ENCODE results near the gene CPLANE2.
A peak's percentile ranks its signal among the peaks of the same experiment; 100 is the strongest.
"Not testable (repeated sequence)": the region's sequence is repeated elsewhere in the genome, so short reads cannot be mapped to it uniquely, and the experiment has no call there.

CPLANE2 gene

GRCh38 chr1:16229976-16230740 lies 6.8 kb downstream of the CPLANE2 start:
- DNase-seq = no peak

GRCh38 chr1:16226490-16227179 lies 10.3 kb downstream of the CPLANE2 start:
- no peak for DNase-seq

- no peak for DNase-seq
Measured at GRCh38 chr1:16226129-16226489, 10.9 kb downstream of the CPLANE2 start.

- DNase-seq = no peak
Measured at GRCh38 chr1:16224472-16224871, 12.5 kb downstream of the CPLANE2 start.

- DNase-seq = not testable (repeated sequence)
Measured at GRCh38 chr1:16222716-16223115, 14.3 kb downstream of the CPLANE2 start.

GRCh38 chr1:16221499-16221898 lies 15.5 kb downstream of the CPLANE2 start:
- DNase-seq = no peak

GRCh38 chr1:16219968-16220500 lies 16.9 kb downstream of the CPLANE2 start:
- DNase-seq = no peak

- no peak for DNase-seq
Measured at GRCh38 chr1:16218674-16219071, 18.3 kb downstream of the CPLANE2 start.

- no peak for DNase-seq
Measured at GRCh38 chr1:16218014-16218673, 18.8 kb downstream of the CPLANE2 start.

GRCh38 chr1:16217061-16217785 lies 19.8 kb downstream of the CPLANE2 start:
- peak; percentile 96 for DNase-seq

- peak; percentile 77 for DNase-seq
Measured at GRCh38 chr1:16215882-16216753, 20.9 kb downstream of the CPLANE2 start.

- DNase-seq = not testable (repeated sequence)
Measured at GRCh38 chr1:16215240-16215639, 21.7 kb downstream of the CPLANE2 start.

- not testable (repeated sequence) for DNase-seq
Measured at GRCh38 chr1:16213544-16213943, 23.4 kb downstream of the CPLANE2 start.

GRCh38 chr1:16213013-16213412 lies 24.0 kb downstream of the CPLANE2 start:
- DNase-seq = no peak

GRCh38 chr1:16212251-16212961 lies 24.6 kb downstream of the CPLANE2 start, which contains the start of gene ARHGEF19:
ARHGEF19 (minus strand) TSS chr1:16212652; CDS start chr1:16209054, 3,598 bp downstream.
- DNase-seq = no peak

- no peak for DNase-seq
Measured at GRCh38 chr1:16211824-16212223, 25.2 kb downstream of the CPLANE2 start.

GRCh38 chr1:16210581-16210980 lies 26.4 kb downstream of the CPLANE2 start:
- DNase-seq = no peak

- DNase-seq = no peak
Measured at GRCh38 chr1:16209847-16210407, 27.1 kb downstream of the CPLANE2 start.

GRCh38 chr1:16209132-16209846 lies 27.7 kb downstream of the CPLANE2 start:
- no peak for DNase-seq
